Medulla oblongata (tissue), 1 donor: ENCODE data around the gene AP4M1.

Source experiments
- DNase-seq: peaks from one replicate; pipeline ENCODE4 v3.0.0-alpha.2; 2015; ENCODE audit errors: extremely low spot score

The AP4M1 gene

GRCh38 chr7:100157334-100158228, 56.1 kb downstream of the AP4M1 start:
- DNase-seq: no peak
